Activated CD4-positive, alpha-beta T cell treated with anti-CD3 and anti-CD28 coated beads, Interleukin-10, Interleukin-2, amounts not matched to agents 100 ng/mL and 50 ng/mL, durations not matched to agents 16 hours and 8 hours (primary cell): Measurements from ENCODE around the gene RBM41.
"Not testable (repeated sequence)": the region's sequence is repeated elsewhere in the genome, so short reads cannot be mapped to it uniquely, and the experiment has no call there.

Source experiments
- DNase-seq: peaks from one replicate; pipeline ENCODE4 v3.0.0-alpha.2; 2020

RBM41 gene

GRCh38 chrX:107118322-107119147, at the start of gene RBM41:
Gene RBM41 (minus strand): TSS chrX:107118822. CDS start chrX:107118773, 49 bp downstream.
- DNase-seq: peak; percentile 79

DNA sequence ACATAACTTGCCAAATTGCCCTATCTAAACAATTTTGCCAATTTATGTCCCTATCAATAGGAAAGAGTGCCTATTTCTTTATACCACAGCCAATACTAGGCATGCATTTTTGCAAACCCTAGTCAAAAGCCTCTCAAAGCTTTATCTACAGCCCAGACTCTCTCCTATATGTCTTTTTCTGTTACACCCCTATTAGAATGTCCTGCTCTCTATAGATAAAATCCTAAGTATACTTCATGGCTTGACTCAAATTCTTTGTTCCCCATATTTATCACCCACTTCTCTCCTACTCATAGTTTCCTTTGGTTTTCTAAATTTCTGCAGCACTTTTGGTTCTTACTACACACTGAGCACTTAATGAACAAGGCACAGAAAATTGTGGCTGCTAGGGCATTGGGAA, 49.6 kb upstream of the RBM41 start:
- DNase-seq: no peak

- DNase-seq: no peak
These were observed 48.7 kb upstream of the RBM41 start for GRCh38 chrX:107167163-107167921.

GRCh38 chrX:107157618-107158017, 39.0 kb upstream of the RBM41 start:
- DNase-seq: not testable (repeated sequence)

DNA sequence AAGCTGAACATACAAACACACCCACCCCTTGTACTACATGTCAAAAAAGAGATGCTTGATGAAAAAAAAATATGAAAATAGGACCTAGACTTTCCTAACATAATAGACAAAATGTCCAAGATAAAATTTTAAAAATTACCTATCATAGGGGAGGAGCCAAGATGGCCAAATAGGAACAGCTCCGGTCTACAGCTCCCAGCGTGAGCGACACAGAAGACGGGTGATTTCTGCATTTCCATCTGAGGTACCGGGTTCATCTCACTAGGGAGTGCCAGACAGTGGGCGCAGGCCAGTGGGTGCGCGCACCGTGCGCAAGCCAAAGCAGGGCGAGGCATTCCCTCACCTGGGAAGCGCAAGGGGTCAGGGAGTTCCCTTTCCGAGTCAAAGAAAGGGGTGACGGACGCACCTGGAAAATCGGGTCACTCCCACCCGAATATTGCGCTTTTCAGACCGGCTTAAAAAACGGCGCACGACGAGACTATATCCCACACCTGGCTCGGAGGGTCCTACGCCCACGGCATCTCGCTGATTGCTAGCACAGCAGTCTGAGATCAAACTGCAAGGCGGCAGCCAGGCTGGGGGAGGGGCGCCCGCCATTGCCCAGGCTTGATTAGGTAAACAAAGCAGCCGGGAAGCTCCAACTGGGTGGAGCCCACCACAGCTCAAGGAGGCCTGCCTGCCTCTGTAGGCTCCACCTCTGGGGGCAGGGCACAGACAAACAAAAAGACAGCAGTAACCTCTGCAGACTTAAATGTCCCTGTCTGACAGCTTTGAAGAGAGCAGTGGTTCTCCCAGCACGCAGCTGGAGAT, 37.2 kb upstream of the RBM41 start:
- DNase-seq: not testable (repeated sequence)

GRCh38 chrX:107154787-107155620, 36.4 kb upstream of the RBM41 start:
- peak; percentile 4 for DNase-seq

GRCh38 chrX:107153005-107153404, 34.4 kb upstream of the RBM41 start:
- no peak for DNase-seq

- DNase-seq: no peak
These were observed 28.0 kb upstream of the RBM41 start for GRCh38 chrX:107146670-107147069.

GRCh38 chrX:107135965-107136307, 17.3 kb upstream of the RBM41 start:
- DNase-seq: no peak

- DNase-seq: peak; percentile 22
These were observed 16.7 kb upstream of the RBM41 start for GRCh38 chrX:107135049-107135964.

DNA sequence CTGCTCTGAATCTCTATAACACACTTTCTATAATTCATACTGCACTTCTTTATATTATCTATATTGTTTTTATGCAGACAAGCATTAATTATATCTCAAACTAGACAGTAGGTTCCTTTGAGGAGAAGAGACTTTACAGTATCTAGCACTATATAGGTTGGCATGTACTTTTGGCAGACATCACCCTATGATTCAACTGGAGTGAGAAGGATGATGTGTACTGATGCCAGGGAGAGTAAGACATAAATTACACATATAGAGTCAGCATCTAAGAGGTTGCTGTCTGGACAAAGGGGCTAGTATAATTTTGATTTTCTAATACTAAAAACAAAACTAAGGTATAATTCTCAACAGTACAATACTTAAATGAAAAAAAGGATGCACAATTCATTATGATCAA, 5.1 kb upstream of the RBM41 start:
- DNase-seq: no peak

GRCh38 chrX:107119283-107119682, 661 bp upstream of the RBM41 start:
- DNase-seq: no peak

GRCh38 chrX:107117993-107118321, 665 bp downstream of the RBM41 start:
- no peak for DNase-seq

GRCh38 chrX:107107459-107107858, 11.2 kb downstream of the RBM41 start:
- DNase-seq: no peak

DNA sequence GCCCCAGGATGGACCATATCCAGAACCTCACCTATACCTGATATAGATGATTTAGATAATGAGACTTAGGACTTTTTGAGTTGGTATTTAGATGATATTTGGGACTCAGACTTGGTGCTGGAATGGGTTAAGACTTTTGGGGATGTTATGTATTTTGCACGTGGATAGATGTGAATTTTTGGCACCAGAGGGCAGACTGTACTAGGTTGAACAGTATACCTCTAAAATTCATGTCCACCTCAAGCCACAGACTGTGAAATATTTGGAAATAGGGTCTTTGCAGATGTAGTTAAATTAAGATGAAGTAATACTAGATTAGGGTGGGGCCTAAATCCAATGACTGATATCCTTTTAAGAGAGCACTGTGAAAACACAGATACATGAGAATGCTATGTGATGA, 15.6 kb downstream of the RBM41 start:
- no peak for DNase-seq

- DNase-seq: no peak
These were observed 42.5 kb downstream of the RBM41 start for GRCh38 chrX:107076158-107076557.

DNA sequence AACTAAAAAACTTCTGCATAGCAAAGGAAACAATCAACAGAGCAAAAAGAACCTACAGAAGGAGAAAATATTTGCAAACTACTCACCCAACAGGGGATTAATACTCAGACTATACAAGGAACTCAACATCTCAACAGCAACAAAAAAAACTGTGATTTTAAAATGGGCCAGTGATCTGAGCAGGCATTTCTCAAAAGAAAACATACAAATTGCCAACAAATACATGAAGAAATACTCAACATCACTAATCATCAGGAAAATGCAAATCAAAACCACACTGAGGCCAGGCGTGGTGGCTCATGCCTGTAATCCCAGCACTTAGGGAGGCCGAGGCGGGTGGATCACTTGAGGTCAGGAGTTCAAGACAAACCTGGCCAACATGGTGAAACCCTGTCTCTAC, 60.9 kb downstream of the RBM41 start:
- DNase-seq: not testable (repeated sequence)

DNA sequence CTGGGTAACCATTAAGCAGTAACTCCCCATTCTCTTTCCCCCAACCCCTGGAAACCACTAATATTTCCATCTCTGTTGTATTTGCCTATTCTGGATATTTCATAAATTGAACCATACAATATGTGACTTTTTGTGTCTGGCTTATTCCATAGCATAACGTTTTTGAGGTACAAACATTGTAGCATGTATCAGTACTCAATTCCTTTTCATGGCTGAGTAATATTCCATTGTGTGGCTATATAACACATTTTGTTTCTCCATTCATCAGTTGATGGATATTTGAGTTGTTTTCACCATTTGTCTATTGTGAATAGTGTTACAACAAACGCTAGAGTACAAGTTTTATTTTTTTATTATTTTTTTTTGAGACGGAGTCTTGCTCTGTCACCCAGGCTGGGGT, 63.6 kb downstream of the RBM41 start:
- no peak for DNase-seq

- no peak for DNase-seq
These were observed 68.4 kb downstream of the RBM41 start for GRCh38 chrX:107050195-107050709.

GRCh38 chrX:107047622-107048021, 71.0 kb downstream of the RBM41 start:
- no peak for DNase-seq

GRCh38 chrX:107029752-107030151, 88.9 kb downstream of the RBM41 start:
- DNase-seq: no peak
